Fibroblast of upper back skin (primary cell): Measurements from ENCODE around the gene RNF38.
"Not testable (repeated sequence)": the region's sequence is repeated elsewhere in the genome, so short reads cannot be mapped to it uniquely, and the experiment has no call there.

Experiments
- DNase-seq: peaks from one replicate; pipeline ENCODE4 v3.0.0-alpha.2; 2013

Gene RNF38

DNA sequence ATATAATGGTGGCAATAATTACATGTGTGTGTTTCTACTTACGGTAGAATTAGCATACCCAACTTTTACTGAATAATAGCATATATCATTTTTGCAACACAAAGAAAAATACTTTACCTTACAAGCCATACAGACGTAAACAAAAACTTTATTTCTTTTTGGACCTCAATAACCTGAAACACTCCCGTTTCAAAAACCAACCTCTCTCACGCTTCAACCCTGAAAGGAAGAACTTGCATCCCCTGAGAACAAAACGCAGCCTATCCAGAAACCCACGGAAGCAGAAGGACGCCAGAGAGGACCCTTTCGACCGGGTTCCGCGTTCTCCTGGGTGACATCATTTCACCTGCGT is at the start of gene RNF38:
Gene RNF38 (minus strand): TSS at position 290 of the 352 bp plus-strand sequence. CDS start 161 bp downstream, at position 129.
- DNase-seq, result no peak

DNA sequence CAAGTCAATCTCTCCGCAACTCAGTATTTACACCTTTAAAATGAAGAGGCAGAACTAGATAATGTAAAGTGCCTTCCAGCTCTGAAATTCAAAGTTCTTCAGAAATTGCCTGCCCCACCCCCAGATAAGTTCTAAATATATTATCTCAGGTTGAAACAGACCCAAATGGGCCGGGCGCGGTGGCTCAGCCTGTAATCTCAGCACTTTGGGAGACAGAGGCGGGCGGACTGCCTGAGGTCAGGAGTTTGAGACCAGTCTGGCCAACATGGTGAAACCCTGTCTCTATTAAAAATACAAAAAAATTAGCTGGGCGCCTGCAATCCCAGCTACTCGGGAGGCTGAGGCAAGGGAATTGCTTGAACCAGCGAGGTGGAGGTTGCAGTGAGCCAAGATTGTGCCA is 48.5 kb upstream of the RNF38 start:
- DNase-seq, result not testable (repeated sequence)

DNA sequence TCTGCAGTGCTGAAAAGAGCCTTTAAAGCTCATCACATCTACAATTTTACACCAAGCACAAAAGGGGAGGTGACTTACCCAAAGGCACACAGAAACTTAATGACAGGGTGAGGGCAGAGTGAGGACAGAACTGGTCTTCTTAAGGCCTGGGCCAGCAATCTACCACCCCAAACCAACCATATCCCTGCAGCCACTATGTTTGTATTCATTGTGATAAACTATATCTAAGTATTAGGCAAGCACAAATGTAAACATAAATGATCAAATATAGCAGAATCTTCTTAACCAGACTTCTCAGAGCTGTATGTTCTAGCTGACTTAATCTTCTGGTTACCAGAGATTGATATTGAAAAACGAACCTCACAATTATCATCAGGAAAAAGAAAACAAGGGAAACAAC is 47.9 kb upstream of the RNF38 start:
- DNase-seq, result no peak

DNA sequence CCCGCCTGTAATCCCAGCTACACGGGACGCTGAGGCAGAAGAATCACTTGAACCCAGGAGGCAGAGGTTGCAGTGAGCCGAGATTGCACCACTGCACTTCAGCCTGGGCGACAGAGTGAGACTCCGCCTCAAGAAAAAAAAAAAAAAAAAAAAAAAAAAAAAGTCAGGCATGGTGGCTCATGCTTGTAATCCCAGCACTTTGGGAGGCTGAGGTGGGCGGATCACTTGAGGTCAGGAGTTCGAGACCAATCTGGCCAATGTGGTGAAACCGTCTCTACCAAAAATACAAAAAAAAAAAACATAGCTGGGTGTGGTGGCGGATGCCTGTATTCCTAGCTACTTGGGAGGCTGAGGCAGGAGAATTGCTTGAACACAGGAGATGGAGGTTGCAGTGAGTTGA is 46.6 kb upstream of the RNF38 start:
- DNase-seq, result not testable (repeated sequence)

DNA sequence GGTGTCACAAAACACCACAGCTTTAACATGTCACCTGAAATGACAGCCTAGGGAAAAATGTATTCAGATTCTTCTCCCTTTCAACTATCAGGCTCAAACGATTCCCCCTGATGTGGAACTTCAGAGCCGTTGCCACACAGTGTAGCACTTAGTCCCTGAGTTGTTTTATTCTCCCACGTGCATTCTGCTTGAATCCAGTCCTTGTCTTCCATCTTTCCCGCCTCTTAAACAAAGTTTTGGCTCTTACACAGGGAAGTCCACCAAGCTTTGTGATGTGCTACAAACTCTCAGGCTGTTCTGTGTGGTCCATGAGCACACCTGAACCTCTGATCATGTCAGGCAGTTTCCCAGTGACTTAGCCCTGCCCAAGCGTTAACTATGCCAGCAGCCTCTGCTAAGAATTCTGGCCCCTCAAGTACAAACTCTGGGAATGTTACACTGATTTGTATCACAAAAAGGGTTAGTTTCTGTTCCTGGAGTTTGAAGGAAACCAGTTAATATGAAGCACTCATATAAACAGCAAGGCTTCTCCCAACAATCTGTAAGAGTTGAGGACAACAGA is 45.8 kb upstream of the RNF38 start:
- DNase-seq, result no peak

DNA sequence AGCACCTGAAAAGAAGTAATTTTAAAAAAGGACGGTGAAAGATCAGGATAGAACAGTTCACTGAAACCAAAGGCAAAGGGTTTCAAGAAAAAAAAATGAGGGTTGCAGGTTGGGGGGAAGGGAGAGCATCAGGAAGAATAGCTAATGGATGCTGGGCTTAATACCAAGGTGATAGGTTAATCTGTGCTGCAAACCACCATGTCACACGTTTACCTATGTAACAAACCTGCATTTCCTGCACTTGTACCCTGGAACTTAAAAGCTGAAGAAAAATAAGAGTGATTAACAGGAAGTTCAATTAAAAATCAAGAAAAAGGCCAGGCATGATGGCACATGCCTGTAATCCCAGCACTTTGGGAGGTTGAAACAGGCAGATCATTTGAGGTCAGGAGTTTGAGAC is 44.1 kb upstream of the RNF38 start:
- no peak for DNase-seq

DNA sequence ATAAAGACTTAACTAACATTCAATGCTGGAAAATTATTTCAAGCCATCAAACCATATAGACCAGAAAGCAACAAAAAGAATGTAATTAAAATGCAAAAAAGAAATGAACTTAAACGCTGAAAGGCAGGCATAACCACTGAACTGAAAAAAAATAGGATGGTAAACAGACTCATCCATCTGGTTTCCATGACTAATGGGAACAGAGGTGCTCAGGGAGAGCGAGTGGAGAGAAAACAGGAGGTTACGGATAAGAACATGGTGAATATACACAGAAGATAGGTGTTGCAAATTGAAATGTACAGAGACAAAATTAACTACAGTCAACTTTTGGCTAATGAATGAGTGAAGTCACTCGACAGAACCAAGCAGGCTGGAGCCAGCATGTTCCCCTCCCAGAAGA is 43.5 kb upstream of the RNF38 start:
- DNase-seq, result no peak

DNA sequence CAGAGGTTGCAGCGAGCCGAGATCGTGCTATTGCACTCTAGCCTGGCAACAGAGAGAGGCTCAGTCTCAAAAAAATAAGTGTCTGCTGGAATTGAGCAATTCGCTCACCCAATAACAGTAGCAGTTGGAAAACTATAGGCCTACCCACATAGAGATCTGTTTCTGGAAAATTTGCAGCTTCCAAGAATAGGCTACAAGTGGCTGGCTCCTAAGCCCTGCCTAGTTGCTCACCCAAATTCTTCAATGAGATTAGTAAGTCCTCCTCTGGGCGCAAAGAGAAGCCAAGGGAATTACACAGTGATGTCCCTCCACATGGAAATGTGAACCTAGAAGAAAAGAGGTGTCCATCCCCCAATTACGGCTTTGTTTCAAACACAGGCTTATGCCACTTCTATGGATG is 42.6 kb upstream of the RNF38 start:
- DNase-seq, result no peak

DNA sequence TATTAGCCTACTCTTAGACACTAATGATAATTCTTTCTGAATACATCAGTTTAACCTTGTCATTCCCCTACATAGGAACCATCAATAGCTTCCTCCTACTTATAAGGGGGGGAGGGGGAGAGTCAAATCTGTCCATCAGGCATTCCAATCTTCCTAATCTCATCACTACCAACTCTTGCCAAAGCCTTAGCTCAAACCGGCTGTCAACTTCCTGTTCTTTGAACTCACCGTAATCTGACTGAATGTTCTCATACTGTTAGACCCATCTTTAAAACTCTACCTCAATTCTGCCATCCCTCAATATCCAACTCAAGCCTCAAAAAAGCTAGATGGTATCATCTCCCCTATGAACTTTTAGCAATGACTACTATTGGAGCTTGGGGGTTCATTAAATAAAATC is 41.9 kb upstream of the RNF38 start:
- DNase-seq, result peak; percentile 9

DNA sequence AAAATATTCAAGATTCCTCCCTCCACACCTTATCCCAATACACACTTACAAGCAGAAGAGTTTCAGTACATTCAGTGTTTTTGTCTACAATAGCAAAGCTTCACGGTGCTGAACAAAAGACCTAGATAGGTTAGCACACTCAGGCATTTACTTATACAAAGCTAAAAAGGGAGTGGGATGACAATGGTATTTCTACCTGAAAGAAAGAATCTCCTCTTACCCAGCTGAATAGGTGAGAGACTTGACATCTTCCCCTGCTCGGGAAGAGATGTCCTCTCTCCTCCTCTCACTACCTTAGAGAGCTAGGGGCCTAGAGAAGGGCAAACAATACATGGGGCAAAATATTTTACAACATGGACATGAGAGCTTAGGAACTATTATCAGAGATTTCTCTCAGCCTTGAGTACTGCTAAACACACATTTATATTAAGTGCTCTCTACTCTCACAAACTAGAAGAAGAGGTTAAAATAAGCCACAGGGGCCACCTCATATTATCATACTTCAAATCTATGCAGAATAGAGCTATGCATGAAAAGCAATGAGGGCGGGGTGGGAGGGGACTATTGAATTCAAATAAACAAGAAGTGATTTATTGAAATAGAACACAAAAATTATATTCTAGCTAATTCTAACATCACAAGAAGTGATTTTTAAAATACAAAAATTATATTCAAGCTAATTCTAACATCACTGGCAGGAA is 38.6 kb upstream of the RNF38 start:
- DNase-seq, result no peak

DNA sequence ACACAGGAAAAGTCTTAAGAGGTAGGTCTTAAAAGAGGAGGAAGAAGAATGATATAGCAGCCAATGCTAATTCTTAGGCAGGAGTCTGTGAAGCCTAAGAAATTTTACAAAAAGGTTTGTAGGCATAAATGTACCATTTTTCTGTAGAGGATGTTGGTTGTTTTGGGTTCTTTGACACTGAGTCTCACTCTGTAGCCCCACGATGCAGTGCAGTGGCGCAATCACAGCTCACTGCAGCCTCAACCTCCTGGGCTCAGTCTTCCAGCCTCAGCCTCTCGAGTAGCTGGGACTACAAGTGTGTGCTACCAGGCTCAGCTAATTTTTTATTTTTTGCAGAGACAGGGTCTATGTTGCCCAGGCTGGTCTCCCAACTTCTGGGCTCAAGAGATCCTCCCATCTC is 37.7 kb upstream of the RNF38 start:
- DNase-seq, result no peak

DNA sequence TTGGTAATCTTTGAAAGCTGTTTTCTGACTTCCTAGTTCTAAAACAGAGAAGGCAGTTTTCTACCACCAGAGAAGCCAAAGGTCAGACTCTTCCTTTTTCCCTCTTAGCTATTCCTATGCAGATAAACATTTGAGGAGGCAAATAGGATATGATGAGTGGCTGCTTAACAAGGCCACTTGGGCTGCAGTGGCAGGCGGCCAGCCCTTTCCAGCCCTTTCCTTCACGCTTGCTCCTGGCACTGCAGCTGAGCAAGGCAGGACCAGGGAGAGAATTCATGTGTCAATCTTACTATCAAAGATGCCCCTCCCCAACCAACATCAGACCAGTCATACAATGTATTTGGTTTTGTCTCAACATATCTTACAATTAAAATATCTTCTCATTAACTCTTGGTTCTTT is 36.8 kb upstream of the RNF38 start:
- no peak for DNase-seq

DNA sequence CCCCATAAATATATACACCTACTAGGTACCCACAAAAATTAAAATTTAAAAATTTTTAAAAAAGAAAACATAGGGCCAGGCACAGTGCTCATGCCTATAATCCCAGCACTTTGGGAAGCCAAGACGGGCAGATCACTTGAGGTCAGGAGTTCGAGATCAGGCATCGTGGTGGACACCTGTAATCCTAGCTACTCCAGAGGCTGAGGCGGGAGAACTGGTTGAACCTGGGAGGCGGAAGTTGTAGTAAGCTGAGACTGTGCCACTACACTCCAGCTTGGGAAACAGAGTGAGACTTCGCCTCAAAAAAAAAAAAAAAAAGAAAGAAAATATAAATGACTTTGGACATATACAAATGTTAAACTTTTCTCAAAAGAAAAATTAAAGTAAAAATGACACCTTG is 33.3 kb upstream of the RNF38 start:
- no peak for DNase-seq

DNA sequence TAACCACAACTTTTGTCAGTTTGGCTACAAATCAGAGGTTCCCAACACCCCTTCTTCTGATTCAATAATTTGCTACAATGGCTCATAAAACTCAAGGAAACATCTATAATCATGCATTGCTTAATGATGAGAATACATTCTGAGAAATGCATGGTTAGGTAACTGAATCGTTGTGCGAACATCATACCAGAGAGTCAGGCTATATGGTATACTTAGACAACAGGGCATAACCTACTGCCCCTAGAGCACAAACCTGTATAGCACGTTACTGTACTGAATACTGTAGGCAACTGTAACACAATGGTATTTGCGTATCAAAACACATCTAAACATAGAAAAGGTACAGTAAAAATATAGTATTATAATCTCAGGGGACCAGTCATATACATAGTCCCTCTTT is 31.0 kb upstream of the RNF38 start:
- no peak for DNase-seq

DNA sequence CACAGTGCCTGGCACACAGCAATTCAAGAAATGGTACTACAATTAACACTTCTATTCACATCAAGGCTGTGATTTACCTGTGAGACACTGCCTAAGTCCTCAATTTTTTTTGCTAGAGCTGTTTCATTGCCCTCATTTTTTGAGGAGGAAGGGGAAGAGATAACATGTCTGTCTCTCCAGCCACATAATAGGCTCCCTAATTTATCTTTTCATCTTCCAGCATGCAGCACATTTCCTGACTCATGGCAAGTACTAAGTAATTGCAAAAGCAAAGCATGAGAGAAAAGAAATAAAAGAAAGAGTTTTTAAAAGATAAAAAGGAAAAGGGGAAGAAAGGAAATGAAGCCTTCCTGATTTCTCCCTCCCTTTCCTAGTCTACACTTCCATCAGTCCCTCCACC is 26.9 kb upstream of the RNF38 start:
- no peak for DNase-seq

DNA sequence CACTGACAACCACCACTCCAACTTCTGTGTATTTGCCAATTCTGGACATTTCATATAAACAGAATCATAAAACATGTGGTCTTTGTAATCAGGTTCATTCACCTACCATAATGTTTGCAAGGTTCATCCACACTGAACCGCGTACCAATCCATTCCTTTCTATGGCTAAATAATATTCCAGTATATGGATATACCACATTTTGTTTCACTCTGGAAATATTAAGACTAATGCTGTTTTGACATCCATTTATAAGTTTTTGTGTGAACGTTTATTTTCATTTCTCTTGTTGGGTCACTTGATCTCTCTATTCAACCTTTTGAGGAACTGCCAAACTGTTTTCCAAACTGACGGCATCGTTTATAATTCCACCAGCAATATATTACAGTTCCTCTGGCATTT is 26.3 kb upstream of the RNF38 start:
- no peak for DNase-seq

DNA sequence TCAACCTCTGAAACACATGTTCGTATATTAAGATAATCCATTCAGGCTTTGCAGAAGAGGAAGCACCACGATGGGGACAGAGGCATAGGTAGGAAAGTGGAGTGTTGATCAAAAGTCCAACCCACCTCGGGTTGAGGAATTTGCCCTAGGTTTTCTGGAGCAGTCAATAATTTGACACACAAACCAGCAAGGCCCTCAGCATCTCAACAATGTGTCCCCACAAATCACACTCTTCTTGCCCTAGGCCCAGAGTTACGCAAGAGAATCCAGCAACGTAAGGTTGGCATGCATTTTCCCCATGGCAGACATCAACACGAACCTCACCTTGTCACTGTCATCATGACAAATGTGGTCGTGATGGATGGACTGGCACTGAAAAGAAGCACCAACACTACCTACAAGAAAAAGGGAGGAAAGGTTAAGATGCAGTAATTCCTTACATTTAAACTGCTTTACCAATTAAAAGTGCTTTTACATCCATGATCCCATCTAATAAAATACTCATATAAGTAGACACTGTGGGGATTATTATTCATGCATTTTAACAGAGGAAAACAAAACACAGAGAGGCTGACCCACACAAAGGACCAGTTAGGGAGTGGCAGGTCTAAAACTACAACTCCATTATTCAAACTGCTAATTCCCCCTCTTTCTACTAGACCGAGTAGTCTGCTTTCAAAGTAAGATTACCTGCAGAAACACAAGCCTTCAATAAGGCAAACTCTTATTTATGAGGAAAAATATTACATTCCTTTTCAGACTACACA is 24.4 kb upstream of the RNF38 start:
- DNase-seq, result no peak

DNA sequence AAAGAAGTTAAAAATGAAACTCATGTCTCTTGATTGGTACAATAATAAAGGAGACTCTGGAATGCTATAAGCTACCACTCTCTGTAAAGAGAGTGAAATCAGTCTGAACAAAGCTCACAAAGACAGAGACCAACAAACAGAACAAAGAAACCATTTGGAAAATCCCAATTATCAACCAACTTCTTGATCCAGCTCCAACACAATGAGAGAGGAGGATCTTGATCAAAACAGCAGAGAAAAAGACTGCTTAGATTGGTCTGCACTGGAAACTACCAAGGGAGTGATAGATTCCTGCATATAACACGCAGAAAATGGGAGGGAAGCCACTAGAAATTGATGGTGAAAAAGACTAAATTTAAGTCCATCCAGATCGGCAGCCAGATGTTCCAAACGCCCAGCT is 23.1 kb upstream of the RNF38 start:
- DNase-seq, result no peak

DNA sequence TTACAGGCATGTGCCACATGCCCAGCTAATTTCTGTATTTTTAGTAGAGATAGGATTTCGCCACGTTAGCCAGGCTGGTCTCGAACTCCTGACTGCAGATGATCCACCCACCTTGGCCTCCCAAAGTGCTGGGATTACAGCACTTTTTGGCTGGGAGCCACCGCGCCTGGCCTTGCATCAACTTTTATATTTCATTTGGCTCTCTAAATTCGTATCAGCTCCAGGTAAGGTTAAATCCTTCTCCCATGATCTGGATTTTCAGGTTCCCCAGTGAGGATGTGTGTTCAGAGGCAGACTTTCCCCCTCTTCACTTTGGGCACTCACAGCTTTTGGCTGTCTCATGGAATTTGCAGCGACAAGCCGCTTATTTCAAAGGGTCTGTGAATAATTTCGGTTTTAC is 16.8 kb upstream of the RNF38 start:
- DNase-seq, result no peak

DNA sequence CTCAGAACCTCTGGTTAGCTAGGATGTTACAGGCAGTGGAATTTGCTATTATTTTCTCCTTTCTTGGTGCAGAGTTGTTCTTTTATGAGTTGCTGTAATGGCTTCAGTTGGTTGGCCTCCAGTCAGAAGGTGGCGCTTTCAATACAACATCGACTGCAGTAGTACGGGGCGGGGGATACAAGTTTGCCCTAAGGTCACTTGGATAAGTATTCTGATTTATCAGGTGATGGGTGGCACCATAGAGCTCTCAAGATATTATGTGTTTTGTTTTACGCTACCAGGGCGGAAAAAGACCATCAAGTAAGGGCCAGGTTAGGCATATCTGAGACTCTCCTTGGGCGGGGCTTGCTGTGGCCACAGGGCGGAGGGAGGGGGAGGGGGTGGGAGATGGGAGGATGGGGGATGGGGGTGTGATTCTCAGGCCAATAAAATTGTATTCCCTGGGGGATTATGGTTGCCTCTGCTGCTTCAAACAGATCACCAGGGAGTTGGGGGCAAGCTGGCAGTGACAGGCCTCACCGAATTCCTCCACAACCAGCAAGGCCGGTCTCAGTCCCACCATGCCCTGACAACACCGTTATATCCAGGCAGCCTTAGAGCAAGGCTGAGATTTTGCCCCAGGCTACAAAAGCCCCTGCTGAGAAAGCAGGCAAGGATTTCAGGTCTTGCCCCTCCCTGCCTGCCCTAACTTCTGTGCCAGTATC is 15.9 kb upstream of the RNF38 start:
- no peak for DNase-seq

DNA sequence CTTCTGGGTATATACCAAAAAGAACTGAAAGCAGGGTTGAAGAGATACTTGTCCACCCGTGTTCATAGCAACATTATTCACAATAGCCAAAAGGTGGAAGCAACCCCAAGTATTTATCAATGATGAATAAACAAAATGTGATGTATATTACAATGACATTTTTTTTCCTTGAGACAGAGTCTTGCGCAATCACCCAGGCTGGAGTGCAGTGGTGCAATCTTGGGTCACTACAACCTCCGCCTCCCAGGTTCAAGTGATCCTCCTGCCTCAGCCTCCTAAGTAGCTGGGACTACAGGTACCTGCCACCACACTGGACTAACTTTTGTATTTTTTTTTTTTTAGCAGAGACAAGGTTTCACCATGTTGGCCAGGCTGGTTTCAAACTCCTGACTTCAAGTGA is 11.3 kb upstream of the RNF38 start:
- not testable (repeated sequence) for DNase-seq

DNA sequence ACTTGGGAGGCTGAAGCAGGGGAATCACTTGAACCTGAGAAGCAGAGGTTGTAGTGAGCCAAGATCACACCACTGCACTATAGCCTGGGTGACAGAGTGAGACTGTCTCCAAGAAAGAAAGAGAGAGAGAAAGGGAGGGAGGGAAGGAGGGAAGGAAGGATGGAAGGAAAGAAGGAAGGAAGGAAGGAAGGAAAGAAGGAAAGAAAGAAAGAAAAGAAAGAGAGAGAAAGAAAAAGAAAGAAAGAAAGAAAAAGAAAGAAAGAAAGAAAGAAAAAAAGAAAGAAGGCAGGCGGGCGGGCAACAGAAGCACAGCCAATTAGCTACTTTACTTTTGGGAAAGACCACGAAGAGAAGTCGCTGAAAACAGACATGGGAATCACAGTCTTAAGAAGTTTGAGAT is 9.0 kb upstream of the RNF38 start:
- DNase-seq, result not testable (repeated sequence)

DNA sequence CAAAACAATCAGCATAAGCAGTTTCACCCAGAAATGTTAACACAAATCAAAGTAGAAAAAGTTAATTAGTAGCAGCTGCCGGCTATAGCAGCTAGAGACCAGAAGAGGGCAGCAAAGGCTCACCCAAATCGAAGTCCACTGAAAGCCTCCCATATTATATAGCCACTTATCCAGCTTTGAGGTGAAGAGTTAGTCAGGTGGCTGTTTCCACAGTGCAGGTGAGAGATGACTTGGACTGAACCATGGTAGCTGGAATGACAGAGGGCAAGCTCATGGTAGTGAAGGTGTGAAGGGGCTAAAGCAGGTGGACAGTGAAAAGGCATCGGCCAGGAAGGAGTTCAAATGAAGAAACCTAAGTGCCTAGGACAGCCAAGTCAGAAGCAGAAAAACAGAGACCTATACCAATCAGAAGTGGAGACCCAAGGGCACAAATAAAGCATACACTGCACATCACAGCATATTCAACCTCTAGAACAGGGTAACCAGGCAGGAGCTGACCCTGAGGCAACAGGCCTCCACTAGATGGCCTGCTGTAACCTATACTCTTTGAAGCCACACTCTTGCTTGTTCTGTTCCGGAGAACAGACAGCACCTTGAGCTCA is 7.2 kb upstream of the RNF38 start:
- DNase-seq, result peak; percentile 58
